ENCODE measurements around the gene FGD2.

FGD2 gene

GRCh38 chr6:36969988-36970891 is 35.2 kb upstream of the FGD2 start:
- no peak for DNase-seq
- Histone ChIP-seq H3K9me3 (ENCODE audit: severe bottlenecking) (no peaks in the 10 kb centered on the region), H3K4me3 (ENCODE audit: low read depth, low read length) (no peak overlapping the region), H3K27ac (peak overlapping the region; percentile 42), H3K36me3 (peaks cover 89% of the 10 kb centered on the region), H3K27me3 (ENCODE audit: insufficient read depth, low read depth, severe bottlenecking) (no peaks in the 10 kb centered on the region)
- no peak for TF ChIP-seq CTCF (IDR thresholded peaks at IDR 0.05; ENCODE audit: low read depth, low read length)

GRCh38 chr6:36970892-36971842 is 34.3 kb upstream of the FGD2 start:
- no peak for DNase-seq
- no peaks in the 10 kb centered on the region for H3K9me3 ChIP-seq (ENCODE audit: severe bottlenecking)
- H3K27me3 ChIP-seq (ENCODE audit: insufficient read depth, low read depth, severe bottlenecking): no peaks in the 10 kb centered on the region
- H3K4me3 ChIP-seq (ENCODE audit: low read depth, low read length): no peak overlapping the region
- H3K36me3 ChIP-seq: peaks cover 96% of the 10 kb centered on the region
- peak overlapping the region; percentile 42 for H3K27ac ChIP-seq
- no peak for TF ChIP-seq CTCF (IDR thresholded peaks at IDR 0.05; ENCODE audit: low read depth, low read length)

GRCh38 chr6:36971921-36972673 is 33.4 kb upstream of the FGD2 start:
- Histone ChIP-seq H3K27ac (no peak overlapping the region), H3K27me3 (ENCODE audit: insufficient read depth, low read depth, severe bottlenecking) (no peaks in the 10 kb centered on the region), H3K36me3 (peaks cover 100% of the 10 kb centered on the region), H3K9me3 (ENCODE audit: severe bottlenecking) (no peaks in the 10 kb centered on the region), H3K4me3 (ENCODE audit: low read depth, low read length) (no peak overlapping the region)
- no peak for TF ChIP-seq CTCF (IDR thresholded peaks at IDR 0.05; ENCODE audit: low read depth, low read length)
- no peak for DNase-seq

- Histone ChIP-seq H3K27me3 (ENCODE audit: insufficient read depth, low read depth, severe bottlenecking) (no peaks in the 10 kb centered on the region), H3K4me3 (ENCODE audit: low read depth, low read length) (no peak overlapping the region), H3K9me3 (ENCODE audit: severe bottlenecking) (no peaks in the 10 kb centered on the region), H3K36me3 (peaks cover 100% of the 10 kb centered on the region), H3K27ac (no peak overlapping the region)
- DNase-seq: no peak
- TF ChIP-seq CTCF (IDR thresholded peaks at IDR 0.05; ENCODE audit: low read depth, low read length): no peak
Measured at GRCh38 chr6:36973190-36973589, 32.3 kb upstream of the FGD2 start.

GRCh38 chr6:36973647-36974046 is 31.8 kb upstream of the FGD2 start:
- Histone ChIP-seq H3K4me3 (ENCODE audit: low read depth, low read length) (no peak overlapping the region), H3K27ac (no peak overlapping the region), H3K9me3 (ENCODE audit: severe bottlenecking) (no peaks in the 10 kb centered on the region), H3K27me3 (ENCODE audit: insufficient read depth, low read depth, severe bottlenecking) (no peaks in the 10 kb centered on the region), H3K36me3 (peaks cover 100% of the 10 kb centered on the region)
- TF ChIP-seq CTCF (IDR thresholded peaks at IDR 0.05; ENCODE audit: low read depth, low read length): no peak
- no peak for DNase-seq
